Skeletal muscle satellite cell (primary cell): ENCODE measurements around the gene TIAL1.
"Not testable (repeated sequence)": the region's sequence is repeated elsewhere in the genome, so short reads cannot be mapped to it uniquely, and the experiment has no call there.

Experiments
- H3K27me3 ChIP-seq: 2 replicates; pipeline ENCODE4 v1.7.0; 2013; ENCODE audit warnings: low read length; ENCODE audit not compliant: control insufficient read depth, insufficient read depth
- H3K36me3 ChIP-seq: 2 replicates; pipeline ENCODE4 v1.7.0; 2013; ENCODE audit warnings: mild to moderate bottlenecking, control low read depth, low read length; ENCODE audit not compliant: insufficient read depth
- H3K4me1 ChIP-seq: 2 replicates; pipeline ENCODE4 v1.7.0; 2013; ENCODE audit warnings: low read length; ENCODE audit not compliant: control insufficient read depth, insufficient read depth
- H3K4me2 ChIP-seq: 2 replicates; pipeline ENCODE4 v1.7.0; 2013; ENCODE audit warnings: mild to moderate bottlenecking, low read length
- H3K4me3 ChIP-seq: 2 replicates; pipeline ENCODE4 v1.7.0; 2013; ENCODE audit warnings: low read length
- H3K9ac ChIP-seq: 2 replicates; pipeline ENCODE4 v1.7.0; 2013; ENCODE audit warnings: mild to moderate bottlenecking, low read depth, low read length, moderate library complexity
- H3K9me3 ChIP-seq: replicated peaks from 2 replicates; pipeline ENCODE4 v1.7.0; 2013; ENCODE audit warnings: mild to moderate bottlenecking, control low read depth, low read length

The TIAL1 gene

DNA sequence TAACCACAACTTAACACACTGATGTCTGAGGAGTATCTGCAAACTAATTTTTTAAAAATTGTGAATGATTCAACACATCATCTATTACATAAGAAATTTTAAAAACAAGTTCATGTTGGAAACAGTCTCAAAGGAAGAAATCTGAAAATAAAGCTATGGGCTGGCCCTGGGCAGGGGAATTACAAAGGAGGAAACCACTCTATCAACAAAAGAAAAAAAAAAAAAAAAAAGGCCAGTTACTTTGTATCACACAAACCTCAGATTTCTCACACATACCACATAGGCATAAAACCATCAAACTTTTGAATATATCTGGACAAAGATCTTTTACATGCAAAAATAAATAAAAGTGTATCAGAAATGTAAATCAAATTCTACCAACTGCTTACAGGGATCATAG, 20.8 kb downstream of the TIAL1 start:
- no peak overlapping the region for H3K4me2 ChIP-seq
- H3K9ac ChIP-seq = no peak overlapping the region
- H3K9me3 ChIP-seq = no peaks in the 10 kb centered on the region
- H3K4me1 ChIP-seq = peaks cover under 1% of the 10 kb centered on the region
- H3K36me3 ChIP-seq = peaks cover 82% of the 10 kb centered on the region
- no peaks in the 10 kb centered on the region for H3K27me3 ChIP-seq
- H3K4me3 ChIP-seq = no peak overlapping the region

DNA sequence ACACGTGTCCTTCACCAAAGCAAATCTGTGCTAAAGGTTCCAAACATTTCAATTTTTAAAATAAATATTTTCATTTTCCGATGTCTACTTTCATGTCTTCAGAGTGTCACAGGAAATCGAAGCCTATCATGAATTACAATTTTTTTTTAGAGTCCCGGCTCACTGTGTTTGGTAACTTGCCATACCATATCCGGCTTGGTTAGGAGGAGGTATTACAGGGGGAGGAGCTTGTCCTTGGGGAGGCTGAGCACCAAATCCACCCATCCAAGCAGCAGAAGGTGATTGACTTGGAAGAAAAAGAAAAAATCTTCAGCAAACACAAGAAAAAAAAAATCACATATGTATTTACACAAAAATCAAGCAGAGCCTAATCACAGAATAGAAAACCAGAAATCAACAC, 21.3 kb downstream of the TIAL1 start:
- no peak overlapping the region for H3K9ac ChIP-seq
- no peaks in the 10 kb centered on the region for H3K4me1 ChIP-seq
- H3K27me3 ChIP-seq = no peaks in the 10 kb centered on the region
- no peak overlapping the region for H3K4me3 ChIP-seq
- H3K9me3 ChIP-seq = no peaks in the 10 kb centered on the region
- peaks cover 78% of the 10 kb centered on the region for H3K36me3 ChIP-seq
- H3K4me2 ChIP-seq = no peak overlapping the region

DNA sequence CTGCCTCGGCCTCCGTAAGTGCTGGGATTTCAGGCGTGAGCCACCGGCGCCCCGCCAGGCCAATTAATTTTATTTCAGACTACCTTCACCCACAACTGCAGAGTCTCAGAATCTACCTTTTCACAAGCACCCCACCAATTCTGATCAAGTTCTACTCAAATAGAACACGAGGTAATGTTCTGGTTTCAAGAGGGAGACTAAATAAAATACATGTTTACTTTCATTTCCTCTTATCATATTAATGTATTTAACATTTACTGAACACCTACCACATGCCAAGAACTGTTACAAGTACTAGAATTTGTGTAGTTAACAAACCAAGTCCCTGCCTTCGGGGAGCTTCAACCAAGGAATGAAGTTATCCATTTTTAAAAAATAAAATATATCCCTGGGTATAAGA, 28.8 kb downstream of the TIAL1 start:
- H3K4me2 ChIP-seq = no peak overlapping the region
- H3K4me3 ChIP-seq = no peak overlapping the region
- H3K9me3 ChIP-seq = no peaks in the 10 kb centered on the region
- H3K4me1 ChIP-seq = no peaks in the 10 kb centered on the region
- no peak overlapping the region for H3K9ac ChIP-seq
- H3K27me3 ChIP-seq = no peaks in the 10 kb centered on the region
- H3K36me3 ChIP-seq = peaks cover 11% of the 10 kb centered on the region

DNA sequence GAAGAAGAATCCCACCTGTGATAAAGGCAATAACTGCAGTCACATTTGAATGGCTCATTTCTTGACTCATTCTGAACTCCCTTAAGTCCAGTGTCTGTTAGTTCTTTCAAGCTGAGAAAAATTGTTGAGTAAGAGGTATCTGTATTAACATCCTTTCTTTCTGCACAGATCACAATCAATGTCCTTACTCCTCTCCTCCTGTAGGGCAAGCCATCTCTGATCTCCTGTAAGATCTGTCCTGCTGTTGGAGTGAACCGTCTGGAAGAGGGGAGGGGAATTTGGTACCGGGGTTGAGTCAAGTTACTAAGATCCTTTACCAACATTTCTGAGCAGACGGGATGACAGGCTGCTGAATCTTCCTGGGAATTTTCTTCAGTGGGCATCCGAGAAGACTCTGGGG, 34.7 kb downstream of the TIAL1 start:
- no peak overlapping the region for H3K9ac ChIP-seq
- H3K4me2 ChIP-seq = no peak overlapping the region
- H3K4me3 ChIP-seq = no peak overlapping the region
- no peaks in the 10 kb centered on the region for H3K27me3 ChIP-seq
- no peaks in the 10 kb centered on the region for H3K9me3 ChIP-seq
- no peaks in the 10 kb centered on the region for H3K4me1 ChIP-seq
- H3K36me3 ChIP-seq = no peaks in the 10 kb centered on the region

DNA sequence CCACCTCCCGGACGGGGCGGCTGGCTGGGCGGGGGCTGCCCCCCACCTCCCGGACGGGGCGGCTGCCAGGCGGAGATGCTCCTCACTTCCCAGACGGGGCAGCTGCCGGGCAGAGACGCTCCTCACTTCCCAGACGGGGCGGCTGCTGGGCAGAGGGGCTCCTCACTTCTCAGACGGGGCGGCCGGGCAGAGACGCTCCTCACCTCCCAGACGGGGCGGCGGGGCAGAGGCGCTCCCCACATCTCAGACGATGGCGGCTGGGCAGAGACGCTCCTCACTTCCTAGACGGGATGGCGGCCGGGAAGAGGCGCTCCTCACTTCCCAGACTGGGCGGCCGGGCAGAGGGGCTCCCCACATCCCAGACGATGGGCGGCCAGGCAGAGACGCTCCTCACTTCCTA, 37.3 kb downstream of the TIAL1 start:
- H3K4me3 ChIP-seq, H3K9me3 ChIP-seq, H3K36me3 ChIP-seq, H3K27me3 ChIP-seq, H3K4me1 ChIP-seq, H3K4me2 ChIP-seq, H3K9ac ChIP-seq: not testable (repeated sequence)

DNA sequence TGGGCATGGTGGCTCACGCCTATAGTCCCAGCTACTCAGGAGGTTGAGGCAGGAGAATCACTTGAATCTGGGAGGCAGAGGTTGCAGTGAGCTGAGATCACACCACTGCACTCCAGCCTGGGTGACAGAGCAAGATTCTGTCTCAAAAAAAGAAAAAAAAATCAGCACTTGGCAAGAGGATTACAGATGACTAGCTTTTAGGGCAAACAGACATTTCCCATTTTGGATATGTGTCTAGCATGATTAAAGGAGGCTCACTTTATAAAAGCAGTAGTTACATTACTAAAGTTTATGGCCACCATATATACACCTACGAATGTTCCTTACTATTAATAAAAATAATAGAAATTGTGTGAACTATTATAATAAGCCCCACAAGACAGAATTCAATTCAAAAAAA, 40.7 kb downstream of the TIAL1 start:
- not testable (repeated sequence) for H3K36me3 ChIP-seq, H3K27me3 ChIP-seq, H3K4me1 ChIP-seq, H3K9ac ChIP-seq, H3K9me3 ChIP-seq, H3K4me2 ChIP-seq, H3K4me3 ChIP-seq

DNA sequence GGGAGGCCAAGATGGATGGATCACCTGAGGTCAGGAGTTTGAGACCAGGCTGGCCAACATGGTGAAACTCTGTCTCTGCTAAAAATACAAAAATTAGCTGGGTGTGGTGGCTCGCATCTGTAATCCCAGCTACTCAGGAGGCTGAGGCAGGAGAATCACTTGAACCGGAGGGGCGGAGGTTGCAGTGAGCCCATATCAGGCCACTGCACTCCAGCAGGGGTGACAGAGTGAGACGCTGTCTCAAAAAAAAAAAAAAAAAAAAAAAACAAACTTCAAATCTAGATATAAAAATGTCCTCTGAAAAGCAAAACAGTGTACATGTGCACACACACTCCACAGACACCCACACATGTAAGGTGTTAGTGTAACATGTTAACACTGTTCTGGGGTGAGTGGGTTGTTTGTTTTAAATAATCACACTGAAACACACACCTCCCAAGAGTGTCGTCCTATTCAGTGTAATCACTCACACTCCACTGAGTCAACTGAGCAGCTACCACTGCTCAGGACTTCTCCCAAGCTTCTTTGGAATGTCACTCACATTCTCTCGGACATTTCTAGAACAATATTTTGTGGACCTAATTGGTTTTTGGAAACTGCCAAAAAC, 41.5 kb downstream of the TIAL1 start:
- Histone ChIP-seq H3K36me3 (no peaks in the 10 kb centered on the region), H3K4me2 (no peak overlapping the region), H3K4me3 (no peak overlapping the region), H3K9ac (no peak overlapping the region), H3K27me3 (peaks cover 11% of the 10 kb centered on the region), H3K9me3 (no peaks in the 10 kb centered on the region), H3K4me1 (no peaks in the 10 kb centered on the region)

DNA sequence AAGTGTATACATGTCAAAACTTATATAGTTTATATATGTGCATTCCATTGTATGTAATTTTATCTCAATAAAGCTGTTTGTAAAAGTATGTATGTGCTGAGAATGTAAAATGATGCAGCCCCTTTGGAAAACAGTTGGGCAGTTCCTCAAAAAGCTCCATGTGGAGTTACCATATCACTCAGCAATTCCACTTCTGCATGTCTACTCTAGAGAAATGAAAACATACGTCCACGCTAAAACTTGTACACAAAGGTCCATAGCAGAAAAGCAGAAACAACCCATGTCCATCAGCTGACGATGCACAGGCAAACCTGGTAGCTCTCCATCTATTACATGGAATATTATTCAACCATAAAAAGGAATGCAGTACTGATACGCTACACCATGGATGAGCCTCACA, 45.9 kb downstream of the TIAL1 start:
- peaks cover 32% of the 10 kb centered on the region for H3K27me3 ChIP-seq
- H3K36me3 ChIP-seq = no peaks in the 10 kb centered on the region
- H3K9ac ChIP-seq = no peak overlapping the region
- H3K9me3 ChIP-seq = no peaks in the 10 kb centered on the region
- H3K4me3 ChIP-seq = no peak overlapping the region
- no peak overlapping the region for H3K4me2 ChIP-seq
- H3K4me1 ChIP-seq = no peaks in the 10 kb centered on the region

DNA sequence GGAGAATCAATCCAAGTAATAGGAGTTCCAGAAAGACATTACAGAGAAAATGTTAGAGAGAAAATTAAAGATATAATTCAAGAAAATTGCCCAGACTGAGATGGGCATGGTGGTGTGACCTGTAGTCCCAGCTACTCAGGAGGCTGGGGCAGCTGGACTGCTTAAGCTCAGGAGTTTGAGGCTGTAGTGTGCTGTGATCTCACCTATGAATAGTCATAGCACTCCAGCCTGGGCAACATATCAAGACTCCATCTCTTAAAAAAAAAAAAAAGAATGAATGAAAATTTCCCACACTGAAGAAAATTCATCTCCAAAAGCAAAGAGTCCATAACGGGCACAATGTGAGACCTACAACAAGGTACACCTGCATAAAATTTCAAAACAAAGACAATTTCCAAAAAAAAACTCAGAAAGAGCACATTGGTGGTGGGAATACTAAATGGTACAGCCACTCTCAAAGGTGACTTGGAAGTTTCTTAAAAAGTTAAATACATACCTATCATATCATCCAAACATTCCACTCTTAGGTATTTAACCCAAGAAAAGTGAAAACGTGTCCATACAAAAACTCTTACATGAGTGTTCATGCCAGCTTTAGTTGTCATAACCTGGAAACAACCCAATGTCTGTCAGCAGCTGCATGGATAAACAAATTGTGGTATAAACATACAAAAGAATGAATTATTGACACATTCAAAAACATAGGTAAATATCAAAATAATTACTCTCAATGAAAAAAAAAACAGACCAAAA, 47.3 kb downstream of the TIAL1 start:
- Histone ChIP-seq H3K9ac (no peak overlapping the region), H3K36me3 (no peaks in the 10 kb centered on the region), H3K4me3 (no peak overlapping the region), H3K4me2 (no peak overlapping the region), H3K4me1 (no peaks in the 10 kb centered on the region), H3K9me3 (no peaks in the 10 kb centered on the region), H3K27me3 (peaks cover 32% of the 10 kb centered on the region)

DNA sequence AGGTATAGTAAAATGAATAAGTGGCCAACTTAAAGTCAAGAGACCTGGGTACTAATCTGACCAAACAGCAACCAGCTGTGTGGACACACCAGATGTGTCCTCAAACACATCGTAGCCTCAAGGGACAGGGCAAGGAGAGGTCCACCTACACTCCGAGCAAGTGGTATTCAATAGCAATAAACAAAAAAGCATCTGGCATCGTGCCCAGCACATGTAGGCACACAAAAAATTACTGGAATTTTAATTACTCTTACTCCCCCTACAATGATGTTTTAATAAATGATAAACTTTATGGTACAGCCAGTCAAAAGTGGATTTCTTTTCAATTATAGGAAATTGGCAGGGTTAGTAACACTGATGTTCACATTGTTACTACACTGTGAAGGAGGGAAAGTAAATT, 50.8 kb downstream of the TIAL1 start:
- Histone ChIP-seq H3K9me3 (no peaks in the 10 kb centered on the region), H3K27me3 (peaks cover 27% of the 10 kb centered on the region), H3K4me2 (no peak overlapping the region), H3K9ac (no peak overlapping the region), H3K4me3 (no peak overlapping the region), H3K4me1 (peaks cover 25% of the 10 kb centered on the region), H3K36me3 (no peaks in the 10 kb centered on the region)

DNA sequence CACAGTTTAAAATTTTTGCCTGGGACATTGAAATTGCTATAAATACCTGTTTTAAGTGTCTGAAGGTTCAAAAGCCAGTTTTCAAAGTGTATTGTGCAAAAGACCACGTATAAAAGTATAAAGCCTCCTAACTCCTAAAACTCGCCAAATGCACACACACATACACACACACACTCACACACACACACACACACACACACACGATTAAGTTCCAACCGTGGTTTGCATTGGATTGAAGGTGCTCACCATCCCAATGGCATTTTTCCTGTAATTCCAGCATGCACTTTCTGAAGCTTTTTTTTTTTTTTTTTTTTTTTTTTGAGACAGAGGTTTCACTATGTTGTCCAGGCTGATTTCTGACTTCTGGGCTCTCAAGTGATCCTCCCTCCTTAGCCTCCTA, 51.5 kb downstream of the TIAL1 start:
- no peak overlapping the region for H3K9ac ChIP-seq
- H3K4me3 ChIP-seq = no peak overlapping the region
- H3K36me3 ChIP-seq = no peaks in the 10 kb centered on the region
- no peak overlapping the region for H3K4me2 ChIP-seq
- no peaks in the 10 kb centered on the region for H3K9me3 ChIP-seq
- H3K4me1 ChIP-seq = peaks cover 25% of the 10 kb centered on the region
- H3K27me3 ChIP-seq = peaks cover 21% of the 10 kb centered on the region
